GM13976 (cell line): ENCODE measurements around the gene IKZF5.
A peak's percentile ranks its signal among the peaks of the same experiment; 100 is the strongest.

ENCODE experiments used
- DNase-seq: peaks from one replicate; pipeline ENCODE4 v3.0.0; 2012; ENCODE audit warnings: low spot score
- in situ Hi-C: fragments of 300-500 bp; cut with MboI; formaldehyde crosslinking; loops from one replicate; pipeline ENCODE4 v1.12.0; 2022; ENCODE audit warnings: low sequenced_read_pairs, mixed read lengths, inconsistent platforms; ENCODE audit not compliant: unreplicated experiment
- TF ChIP-seq, protein P1 (sequence below): IDR thresholded peaks from 2 replicates; pipeline ENCODE4 v1.5.1; 2012; ENCODE audit warnings: borderline replicate concordance, mild to moderate bottlenecking; ENCODE audit not compliant: insufficient read depth; ENCODE audit errors: extremely low read depth, missing control alignments, control extremely low read depth

Gene IKZF5

DNA sequence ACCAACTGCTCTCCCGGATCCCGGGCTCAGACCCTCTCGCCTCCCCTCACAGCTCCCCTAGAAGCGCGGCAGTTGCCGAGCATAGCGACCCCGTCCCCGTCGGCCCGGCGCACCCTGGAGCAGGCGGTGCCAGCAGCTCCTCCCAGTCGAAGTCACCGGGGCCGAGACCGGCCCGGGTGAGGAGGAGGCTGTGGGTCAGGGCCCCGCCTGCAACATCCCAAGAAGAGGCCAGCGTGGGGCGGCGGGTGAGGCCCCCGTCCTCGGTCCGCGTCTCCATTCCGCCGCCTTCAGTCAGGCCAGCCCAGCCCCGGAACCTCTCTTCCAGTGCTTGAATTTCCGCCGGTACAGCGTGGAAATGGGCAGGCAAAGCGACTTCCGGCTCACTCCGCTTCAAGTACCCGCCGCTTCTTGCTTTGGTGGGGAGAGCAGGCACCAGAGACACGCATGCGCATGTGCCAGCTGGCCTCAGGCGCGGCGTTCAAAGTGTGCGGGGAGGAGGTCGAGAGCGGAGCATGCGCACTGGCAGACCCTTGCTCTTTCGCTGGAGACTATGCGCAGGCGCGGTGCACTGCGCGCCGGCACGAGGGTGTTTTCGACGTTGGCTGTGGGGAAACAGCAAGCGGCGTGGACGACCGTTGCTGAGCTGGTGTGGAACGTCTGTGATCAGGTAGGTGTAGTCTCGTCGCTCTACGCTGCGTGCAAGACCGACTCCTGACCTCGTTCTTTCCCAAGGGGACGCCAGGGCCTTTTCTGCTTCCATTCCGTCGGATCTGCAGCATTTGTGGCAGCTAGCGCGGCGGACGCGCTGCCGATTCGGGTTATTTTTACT is 54.5 kb downstream of the IKZF5 start, which contains the start of gene C10orf88:
C10orf88 (minus strand) TSS at position 326 of the 829 bp plus-strand sequence; CDS start at position 277, 49 bp downstream.
- TF ChIP-seq, protein P1, sequence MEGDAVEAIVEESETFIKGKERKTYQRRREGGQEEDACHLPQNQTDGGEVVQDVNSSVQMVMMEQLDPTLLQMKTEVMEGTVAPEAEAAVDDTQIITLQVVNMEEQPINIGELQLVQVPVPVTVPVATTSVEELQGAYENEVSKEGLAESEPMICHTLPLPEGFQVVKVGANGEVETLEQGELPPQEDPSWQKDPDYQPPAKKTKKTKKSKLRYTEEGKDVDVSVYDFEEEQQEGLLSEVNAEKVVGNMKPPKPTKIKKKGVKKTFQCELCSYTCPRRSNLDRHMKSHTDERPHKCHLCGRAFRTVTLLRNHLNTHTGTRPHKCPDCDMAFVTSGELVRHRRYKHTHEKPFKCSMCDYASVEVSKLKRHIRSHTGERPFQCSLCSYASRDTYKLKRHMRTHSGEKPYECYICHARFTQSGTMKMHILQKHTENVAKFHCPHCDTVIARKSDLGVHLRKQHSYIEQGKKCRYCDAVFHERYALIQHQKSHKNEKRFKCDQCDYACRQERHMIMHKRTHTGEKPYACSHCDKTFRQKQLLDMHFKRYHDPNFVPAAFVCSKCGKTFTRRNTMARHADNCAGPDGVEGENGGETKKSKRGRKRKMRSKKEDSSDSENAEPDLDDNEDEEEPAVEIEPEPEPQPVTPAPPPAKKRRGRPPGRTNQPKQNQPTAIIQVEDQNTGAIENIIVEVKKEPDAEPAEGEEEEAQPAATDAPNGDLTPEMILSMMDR = no peak
- in situ Hi-C loops = no loop called here

GRCh38 chr10:122949296-122949695 is 59.3 kb downstream of the IKZF5 start:
- TF ChIP-seq, protein P1 = no peak
- in situ Hi-C loops = no loop called here
- DNase-seq = no peak

More for the DNA sequence above, 54.5 kb downstream of the IKZF5 start, which contains the start of gene C10orf88:
- peak; percentile 98 for DNase-seq
